A204.1 (cell line): ENCODE data around the gene MT1X.
"Not testable (repeated sequence)": the region's sequence is repeated elsewhere in the genome, so short reads cannot be mapped to it uniquely, and the experiment has no call there.

Experiments used
- FAIRE-seq: peaks from 2 replicates; lab custom pipeline; 2012; peaks lifted over from hg19 to GRCh38; lab: Jason Lieb, UNC

MT1X gene

DNA sequence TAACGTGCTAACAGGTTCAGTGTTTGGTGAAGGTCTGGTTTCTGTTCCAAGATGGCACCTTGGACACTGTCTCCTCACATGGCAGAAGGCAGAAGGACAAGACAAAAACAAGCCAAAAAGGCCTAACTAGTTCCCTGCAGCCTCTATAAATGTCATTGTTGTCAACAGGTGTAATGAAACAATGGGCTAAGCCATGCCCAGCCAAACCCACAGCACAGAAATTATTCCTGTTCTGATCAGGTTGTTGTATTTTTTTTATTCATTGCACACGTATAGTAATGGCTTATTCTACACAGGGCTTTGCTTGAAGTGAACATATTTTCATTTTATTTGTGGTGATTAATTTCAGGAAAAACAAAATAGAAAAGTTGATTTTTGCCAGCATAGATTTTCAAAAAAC lies 31.5 kb downstream of the MT1X start:
- FAIRE-seq, result no peak

DNA sequence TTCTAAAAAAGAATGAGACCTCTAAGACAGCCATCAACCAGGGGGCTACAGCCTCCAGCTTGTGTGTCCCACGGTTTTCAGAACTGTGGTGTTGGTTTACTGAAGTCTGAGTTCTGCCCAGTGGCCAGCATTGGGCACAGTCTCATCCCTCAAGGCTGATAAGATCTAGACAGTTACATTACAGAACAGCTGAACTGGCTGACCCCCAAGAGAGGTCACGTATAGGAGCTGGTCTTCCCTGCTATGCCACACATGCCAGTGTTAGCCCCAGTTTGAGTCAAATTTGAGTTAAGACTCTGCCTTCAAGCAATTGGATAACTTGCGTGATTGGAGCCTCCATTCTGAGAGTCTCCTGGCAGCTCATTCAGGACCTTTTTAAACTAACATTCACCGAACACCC lies 32.9 kb downstream of the MT1X start:
- no peak for FAIRE-seq

DNA sequence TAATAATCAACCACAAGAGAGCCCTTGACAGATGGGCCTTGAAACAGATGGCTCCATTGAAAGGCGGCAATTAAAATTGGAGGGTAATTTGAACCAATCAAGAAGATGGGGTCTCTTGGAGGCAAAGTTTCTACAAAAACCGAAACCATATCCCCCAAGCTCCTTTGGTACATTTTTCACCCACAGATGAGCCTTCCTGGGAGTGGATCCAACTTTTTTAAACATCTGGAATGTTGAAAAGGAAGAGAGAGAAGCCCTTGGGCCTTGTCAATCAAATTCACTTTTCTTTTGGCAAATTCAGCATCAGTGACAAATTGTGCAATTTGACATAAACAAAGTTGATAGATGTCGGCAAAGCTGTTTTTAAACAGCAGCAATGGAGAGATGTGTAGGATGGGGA lies 34.5 kb downstream of the MT1X start:
- no peak for FAIRE-seq

DNA sequence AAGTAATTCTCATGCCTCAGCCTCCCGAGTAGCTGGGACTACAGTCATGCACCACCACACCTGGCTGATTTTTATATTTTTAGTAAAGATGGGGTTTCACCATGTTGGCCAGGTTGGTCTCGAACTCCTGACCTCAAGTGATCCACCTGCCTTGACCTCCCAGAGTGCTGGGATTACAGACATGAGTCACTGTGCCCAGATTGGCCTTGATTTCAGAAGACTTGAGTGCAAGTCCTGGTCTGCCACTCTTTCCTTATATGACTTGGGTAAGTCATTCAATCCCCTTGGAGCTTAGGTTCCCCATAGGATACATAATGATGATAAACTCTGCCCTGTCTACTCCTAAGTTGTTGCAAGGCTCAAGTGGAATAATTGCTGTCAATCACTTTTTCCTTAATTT lies 35.3 kb downstream of the MT1X start:
- FAIRE-seq, result not testable (repeated sequence)

DNA sequence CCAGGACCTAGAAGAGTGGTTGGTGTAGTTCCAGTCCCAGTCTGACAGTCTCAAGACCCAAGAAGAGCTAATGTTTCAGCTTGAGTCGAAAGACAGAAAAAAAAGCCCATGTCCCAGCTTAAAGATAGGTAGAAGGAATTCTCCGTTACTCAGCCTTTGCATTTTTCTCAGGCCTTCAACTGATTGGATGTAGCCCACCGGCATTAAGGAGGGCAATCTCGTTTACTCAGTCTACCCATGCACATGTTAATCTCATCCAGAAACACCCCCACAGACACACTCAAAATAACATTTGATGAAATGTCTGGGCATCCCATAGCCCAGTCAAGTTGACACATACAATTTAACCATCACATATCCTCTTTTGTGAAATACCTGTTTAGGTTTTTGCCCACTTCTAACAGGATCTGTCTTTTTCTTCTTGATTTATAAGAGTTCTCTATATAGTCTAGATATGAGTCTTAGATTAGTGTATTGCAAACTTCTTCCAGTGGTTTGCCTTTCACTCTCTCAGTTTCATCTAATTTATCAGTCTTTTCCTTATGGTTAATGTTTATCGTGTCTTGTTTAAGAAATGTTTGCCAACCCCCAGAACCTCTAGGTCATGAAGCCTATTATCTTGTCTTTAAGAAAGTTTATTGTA lies 40.1 kb downstream of the MT1X start:
- no peak for FAIRE-seq

DNA sequence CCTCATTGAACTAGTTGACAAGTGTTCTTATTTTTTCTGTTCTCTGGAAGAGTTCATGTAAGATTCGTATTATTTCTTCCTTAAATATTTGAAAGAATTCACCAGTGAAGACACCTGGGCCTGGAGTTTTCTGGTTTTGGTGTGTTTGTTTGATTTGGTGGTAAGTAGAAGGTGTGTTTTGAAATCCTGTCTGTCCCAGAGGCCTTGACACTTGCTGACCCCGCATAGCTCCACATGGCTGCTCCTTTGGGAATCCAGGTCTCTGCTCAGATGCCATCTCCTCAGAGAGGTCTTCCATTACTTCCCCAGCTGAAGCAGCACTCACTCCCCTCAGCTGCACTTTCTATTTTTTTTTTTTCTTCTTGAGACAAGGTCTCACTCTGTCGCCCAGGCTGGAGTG lies 41.9 kb downstream of the MT1X start:
- FAIRE-seq, result no peak

DNA sequence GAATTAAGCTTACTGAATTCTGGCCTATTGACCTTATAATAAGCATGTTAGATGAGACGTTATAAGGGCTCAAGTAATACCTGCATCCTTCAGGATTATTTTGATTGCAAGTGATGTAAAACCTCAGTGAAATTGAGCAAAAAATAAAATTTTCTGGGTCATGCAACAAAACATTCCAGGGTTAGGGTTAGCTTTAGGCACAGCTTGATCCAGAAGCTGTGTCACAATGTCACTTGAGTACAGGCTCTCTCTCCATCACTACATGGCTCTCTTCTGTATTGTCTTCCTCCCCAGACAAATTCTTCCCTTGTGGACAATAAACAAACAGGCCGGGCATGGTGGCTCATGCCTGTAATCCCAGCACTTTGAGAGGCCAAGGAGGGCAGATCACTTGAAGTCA lies 44.0 kb downstream of the MT1X start:
- no peak for FAIRE-seq

DNA sequence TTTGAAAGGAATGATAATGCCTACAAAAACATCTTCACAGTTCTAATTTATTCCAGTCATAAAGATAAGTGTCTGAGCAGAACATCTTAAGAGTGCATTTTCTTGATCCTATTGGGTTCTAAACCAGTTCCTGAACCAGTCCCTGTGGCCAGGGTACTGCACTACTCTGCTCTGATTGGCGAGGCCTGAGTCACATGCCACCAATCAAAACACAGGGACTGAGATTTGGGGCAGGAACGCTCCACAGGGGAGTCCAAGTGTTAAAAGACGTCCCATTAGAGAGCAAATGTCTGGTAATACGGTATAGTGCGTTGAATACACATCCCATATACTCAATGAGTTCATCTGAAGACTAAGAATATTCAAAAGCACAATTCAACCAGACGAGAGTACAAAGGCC lies 44.7 kb downstream of the MT1X start:
- no peak for FAIRE-seq

DNA sequence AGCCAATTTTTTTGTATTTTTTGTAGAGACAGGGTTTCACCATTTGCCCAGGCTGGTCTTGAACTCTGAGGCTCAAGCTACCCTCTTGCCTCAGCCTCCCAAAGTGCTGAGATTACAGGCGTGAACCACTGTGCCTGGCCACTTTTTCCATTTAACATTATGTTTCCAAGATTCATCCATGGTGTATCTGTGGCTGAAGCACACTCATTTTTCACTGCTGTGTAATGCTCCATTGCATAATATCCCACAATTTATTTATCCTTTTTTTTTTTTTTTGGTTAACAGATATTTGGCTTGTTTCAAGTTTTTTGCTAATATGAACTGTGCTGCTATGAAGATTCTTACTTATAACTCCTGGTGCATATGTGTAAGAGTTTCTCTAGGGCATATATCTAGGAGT lies 45.8 kb downstream of the MT1X start:
- FAIRE-seq, result no peak

DNA sequence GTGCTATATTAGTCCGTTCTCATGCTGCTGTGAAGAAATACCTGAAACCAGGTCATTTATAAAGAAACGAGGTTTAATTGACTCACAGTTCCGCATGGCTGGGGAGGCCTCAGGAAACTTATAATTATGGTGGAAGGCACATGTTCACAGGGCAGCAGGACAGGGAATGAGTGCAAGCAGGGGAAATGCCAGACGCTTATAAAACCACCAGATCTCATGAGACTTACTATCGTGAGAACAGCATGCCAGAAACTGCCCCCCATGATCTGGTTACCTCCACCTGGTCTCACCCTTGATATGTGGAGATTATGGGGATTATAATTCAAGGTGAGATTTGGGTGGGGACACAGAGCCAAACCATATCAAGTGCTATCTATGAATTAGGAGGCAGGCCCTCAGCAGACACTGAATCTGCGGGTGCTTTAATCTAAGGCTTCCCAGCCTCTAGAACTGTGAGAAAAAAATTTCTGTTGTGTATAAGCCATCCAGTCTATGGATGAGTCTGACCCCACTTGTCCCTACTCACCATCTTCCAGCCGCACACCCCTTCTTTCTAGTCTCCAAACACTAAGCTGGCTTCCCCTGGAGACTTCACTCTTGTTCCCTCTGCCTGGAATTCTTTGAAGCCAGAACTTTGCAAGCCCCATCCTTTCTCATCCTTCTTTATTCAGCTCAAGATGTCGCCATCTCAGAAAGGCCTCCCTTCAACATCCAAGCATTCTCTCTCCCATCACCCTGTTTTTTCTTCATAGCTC lies 46.9 kb downstream of the MT1X start:
- FAIRE-seq, result no peak

DNA sequence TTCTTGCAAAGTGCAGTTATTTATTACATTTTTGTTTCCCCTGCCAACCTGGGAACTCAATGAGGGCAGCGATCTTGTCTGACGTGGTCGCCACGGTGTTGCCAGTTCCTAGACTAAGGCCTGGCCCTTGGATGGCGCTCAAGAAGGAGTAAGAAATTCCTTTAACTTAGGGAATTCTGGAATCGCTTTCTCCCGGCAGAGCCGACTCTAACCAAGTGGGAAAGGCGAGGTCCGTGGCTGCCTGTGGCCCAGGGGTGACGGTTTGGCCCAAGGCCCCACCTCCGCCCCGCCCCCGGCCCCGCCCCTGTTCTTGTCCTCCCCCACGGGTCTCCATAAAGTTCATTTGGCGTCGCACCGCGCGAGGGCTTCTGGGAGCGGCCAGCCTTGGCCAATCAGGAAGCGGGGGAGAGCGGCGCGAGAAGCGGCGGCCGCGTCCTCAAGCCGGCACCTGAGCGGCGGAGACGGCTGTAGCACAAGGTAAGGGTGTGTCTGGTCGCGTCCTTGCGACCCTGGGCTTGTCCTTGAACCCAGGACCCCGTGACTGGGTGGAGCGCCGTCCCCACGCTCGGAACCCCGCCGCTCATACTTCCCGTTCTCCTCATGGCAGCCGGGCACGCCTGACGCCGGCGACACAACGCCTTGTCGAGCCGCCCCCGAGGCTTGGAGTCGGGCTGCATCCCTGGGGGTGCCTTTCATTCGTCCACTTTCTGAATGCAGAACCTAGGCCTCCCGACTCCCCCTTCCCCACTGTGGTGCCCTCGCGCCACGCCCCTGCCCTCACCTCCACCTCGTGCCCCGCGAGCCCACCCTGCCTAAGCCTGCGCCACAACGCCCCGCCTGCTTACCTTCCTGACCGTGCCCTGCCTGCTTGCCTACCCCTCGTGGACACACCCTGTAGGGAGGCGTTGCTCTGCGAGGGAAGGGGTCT lies 47.7 kb downstream of the MT1X start, which contains the start of gene NUP93:
NUP93 (plus strand) TSS at position 395 of the 928 bp plus-strand sequence. CDS start 18,119 bp downstream, outside the sequence.
- no peak for FAIRE-seq

DNA sequence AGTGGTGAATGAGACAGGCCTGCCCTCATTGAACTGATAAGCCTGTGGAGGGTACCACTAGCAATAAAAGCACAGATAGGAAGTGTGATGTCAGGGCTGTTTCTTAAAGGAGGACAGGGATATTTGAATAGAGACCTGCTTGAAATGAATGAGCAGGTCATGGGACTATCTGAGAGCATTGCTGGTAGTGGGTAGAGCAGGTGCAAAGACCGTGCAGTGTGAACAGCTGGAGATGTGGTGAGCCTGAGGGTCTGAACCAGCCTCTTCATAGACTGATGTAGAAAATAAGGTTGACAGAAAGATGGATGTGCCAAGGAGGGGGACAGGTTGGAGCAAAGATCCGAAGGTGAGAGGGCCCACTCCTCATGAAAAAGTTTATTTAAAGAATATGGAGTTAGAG lies 50.1 kb downstream of the MT1X start:
- no peak for FAIRE-seq

DNA sequence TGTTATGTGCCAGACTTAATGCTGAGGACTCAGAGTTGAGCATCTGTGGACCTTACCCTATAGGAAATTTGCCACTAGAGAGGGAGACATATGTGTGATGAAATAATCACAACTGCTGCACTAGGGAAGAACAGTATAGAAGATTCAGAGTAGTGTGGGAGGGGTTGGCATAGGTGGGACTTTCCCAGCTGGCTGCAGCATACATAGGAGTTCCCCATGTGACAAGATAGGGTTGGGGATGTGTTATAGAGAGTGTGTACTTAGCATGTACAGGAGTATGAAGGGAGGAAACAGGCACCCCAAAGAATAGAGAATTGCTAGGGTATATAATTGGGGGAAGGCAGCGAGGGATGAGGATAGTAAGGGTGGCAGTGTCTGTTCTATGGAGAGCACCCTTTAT lies 50.6 kb downstream of the MT1X start:
- no peak for FAIRE-seq
